CD8-positive, alpha-beta memory T cell (primary cell): ENCODE results near the gene GLDN. TPM values are rescaled to one million over a fixed set of nuclear protein-coding genes. Genes with fewer than 3 reads are reported as not detected.

Source experiments
- CTCF ChIA-PET: fragments of 350-600 bp; sonication (Branson Sonifier 250); formaldehyde crosslinking; loops from one replicate; lab custom pipeline; 2021; ENCODE audit warnings: antibody characterized with exemption; lab: Charles Lee
- POLR2A ChIA-PET: fragments of 350-600 bp; sonication (Branson Sonifier 250); formaldehyde crosslinking; loops from one replicate; lab custom pipeline; 2021; ENCODE audit warnings: antibody characterized with exemption; lab: Charles Lee
- DNase-seq, 5 donors: peaks; one replicate each; pipeline versions ENCODE4 v3.0.0 to v3.0.0-alpha.2; 2020 to 2022; ENCODE audit warnings: mixed read lengths in 1 of 5
- H3K27ac ChIP-seq: one replicate; pipeline ENCODE4 v1.7.0; 2013; ENCODE audit warnings: low read depth, mild to moderate bottlenecking, low read length, moderate library complexity
- H3K27me3 ChIP-seq: 2 replicates; pipeline ENCODE4 v1.7.0; 2013; ENCODE audit warnings: low read length, mild to moderate bottlenecking; ENCODE audit not compliant: insufficient read depth, poor library complexity, severe bottlenecking
- H3K36me3 ChIP-seq: 2 replicates; pipeline ENCODE4 v1.7.0; 2013; ENCODE audit warnings: mild to moderate bottlenecking, low read length, moderate library complexity; ENCODE audit not compliant: insufficient read depth
- H3K4me1 ChIP-seq: 2 replicates; pipeline ENCODE4 v1.7.0; 2013; ENCODE audit warnings: mild to moderate bottlenecking, low read length, moderate library complexity; ENCODE audit not compliant: insufficient read depth
- H3K4me3 ChIP-seq: 2 replicates; pipeline ENCODE4 v1.7.0; 2013; ENCODE audit warnings: mild to moderate bottlenecking, low read length
- H3K9me3 ChIP-seq: 2 replicates; pipeline ENCODE4 v1.7.0; 2013; ENCODE audit warnings: mild to moderate bottlenecking, low read length
- H3K27ac Mint-ChIP-seq, 8 donors: one replicate each; pipeline ENCODE4 v1.8.0; 2020 to 2021; ENCODE audit warnings: mixed read lengths in 8 of 8, mild to moderate bottlenecking in 6 of 8, inconsistent platforms in 3 of 8, moderate library complexity in 3 of 8
- H3K27me3 Mint-ChIP-seq, 2 donors: one replicate each; pipeline ENCODE4 v1.8.0; 2020 to 2021; ENCODE audit warnings: mixed read lengths in 2 of 2, mild to moderate bottlenecking in 1 of 2, moderate library complexity in 1 of 2
- H3K36me3 Mint-ChIP-seq, 3 donors: one replicate each; pipeline ENCODE4 v1.8.0; 2020 to 2021; ENCODE audit warnings: mixed read lengths in 3 of 3, inconsistent platforms in 1 of 3, mild to moderate bottlenecking in 1 of 3
- H3K4me1 Mint-ChIP-seq, 3 donors: one replicate each; pipeline ENCODE4 v1.8.0; 2020 to 2021; ENCODE audit warnings: mixed read lengths in 3 of 3, inconsistent platforms in 1 of 3, mild to moderate bottlenecking in 1 of 3
- H3K4me3 Mint-ChIP-seq, 7 donors: one replicate each; pipeline ENCODE4 v1.8.0; 2020 to 2021; ENCODE audit warnings: mixed read lengths in 7 of 7, mild to moderate bottlenecking in 6 of 7, moderate library complexity in 4 of 7, inconsistent platforms in 2 of 7
- H3K9me3 Mint-ChIP-seq, 5 donors: one replicate each; pipeline ENCODE4 v1.8.0; 2020 to 2022; ENCODE audit warnings: mixed read lengths in 5 of 5, mild to moderate bottlenecking in 3 of 5, moderate library complexity in 2 of 5, inconsistent platforms in 1 of 5
- polyA plus RNA-seq: library from polyadenylated mRNA; unstranded; fragments of 300-500 nt; fragmentation: Illumina TruSeq; gene quantifications from one replicate; pipeline ENCODE4 v1.2.3, GENCODE V29; 2021
- total RNA-seq, 2 experiments: library from RNA; stranded (reverse); gene quantifications; one replicate each; pipeline ENCODE4 v1.2.3, GENCODE V29; 2021

GLDN gene
- total and polyA plus RNA-seq, 3 experiments from 2014 or later = not detected

DNA sequence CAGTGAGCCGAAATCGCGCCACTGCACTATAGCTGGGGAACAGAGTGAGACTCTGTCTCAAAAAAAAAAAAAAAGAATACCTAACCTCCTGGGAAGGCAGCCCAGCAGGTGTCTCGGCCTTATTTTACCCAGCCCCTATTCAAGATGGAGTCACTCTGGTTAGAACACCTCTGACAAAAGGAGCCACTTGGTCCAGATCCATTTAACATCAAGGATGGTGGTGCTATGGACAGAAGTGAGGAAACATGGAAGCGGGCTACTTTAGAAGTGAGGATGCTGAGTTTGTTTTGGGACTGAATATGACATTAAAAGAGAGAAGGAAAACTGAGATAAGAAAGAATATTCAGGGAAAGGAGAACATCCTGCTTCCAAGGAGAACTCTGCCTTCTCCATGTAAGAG lies 14.7 kb downstream of the GLDN start:
- CTCF ChIA-PET = no interaction called here

DNA sequence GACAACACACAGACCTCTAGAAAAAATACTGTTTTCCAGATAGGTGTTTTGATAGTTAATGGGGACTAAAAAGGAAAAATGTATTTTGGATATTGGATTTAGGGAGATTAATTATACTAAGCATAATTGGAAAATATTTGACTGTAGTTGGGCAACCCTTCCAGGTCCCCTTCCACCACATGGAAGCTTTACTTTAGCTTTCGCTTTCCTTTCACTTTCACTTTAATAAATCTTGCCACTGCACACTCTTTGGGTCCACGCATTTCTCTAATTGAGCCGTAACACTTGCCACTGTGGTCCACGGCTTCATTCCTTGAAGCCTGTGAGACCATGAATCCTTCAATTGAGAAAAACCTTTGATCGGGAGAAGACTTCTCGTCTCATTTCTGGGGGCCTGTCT lies 15.5 kb downstream of the GLDN start:
- H3K36me3 ChIP-seq = no peaks in the 10 kb centered on the region
- H3K9me3 ChIP-seq = no peaks in the 10 kb centered on the region
- CTCF ChIA-PET = no interaction called here
- Mint-ChIP-seq H3K36me3 (no peaks in the 10 kb centered on the region), H3K9me3 (no peaks in the 10 kb centered on the region), H3K27me3 (peaks cover 2 to 9% of the 10 kb centered on the region in 2 donors), H3K4me3 (peak overlapping the region in 1 of 7 donors; percentile 38), H3K27ac (no peak overlapping the region), H3K4me1 (peaks cover 0 to 11% (median 0%) of the 10 kb centered on the region in 3 donors)
- peaks cover 3% of the 10 kb centered on the region for H3K27me3 ChIP-seq
- H3K4me3 ChIP-seq = no peak overlapping the region
- POLR2A ChIA-PET = no interaction called here
- no peaks in the 10 kb centered on the region for H3K4me1 ChIP-seq
- no peak overlapping the region for H3K27ac ChIP-seq
- DNase-seq = no peak

More for the DNA sequence above, 14.7 kb downstream of the GLDN start:
- no peaks in the 10 kb centered on the region for H3K9me3 ChIP-seq
- peaks cover 3% of the 10 kb centered on the region for H3K27me3 ChIP-seq
- Mint-ChIP-seq H3K4me1 (peaks cover 0 to 11% (median 0%) of the 10 kb centered on the region in 3 donors), H3K27ac (no peak overlapping the region), H3K9me3 (no peaks in the 10 kb centered on the region), H3K27me3 (peaks cover 2 to 16% of the 10 kb centered on the region in 2 donors), H3K36me3 (no peaks in the 10 kb centered on the region), H3K4me3 (no peak overlapping the region)
- H3K4me3 ChIP-seq = no peak overlapping the region
- no peaks in the 10 kb centered on the region for H3K4me1 ChIP-seq
- H3K27ac ChIP-seq = no peak overlapping the region
- DNase-seq = no peak
- POLR2A ChIA-PET = no interaction called here
- no peaks in the 10 kb centered on the region for H3K36me3 ChIP-seq

DNA sequence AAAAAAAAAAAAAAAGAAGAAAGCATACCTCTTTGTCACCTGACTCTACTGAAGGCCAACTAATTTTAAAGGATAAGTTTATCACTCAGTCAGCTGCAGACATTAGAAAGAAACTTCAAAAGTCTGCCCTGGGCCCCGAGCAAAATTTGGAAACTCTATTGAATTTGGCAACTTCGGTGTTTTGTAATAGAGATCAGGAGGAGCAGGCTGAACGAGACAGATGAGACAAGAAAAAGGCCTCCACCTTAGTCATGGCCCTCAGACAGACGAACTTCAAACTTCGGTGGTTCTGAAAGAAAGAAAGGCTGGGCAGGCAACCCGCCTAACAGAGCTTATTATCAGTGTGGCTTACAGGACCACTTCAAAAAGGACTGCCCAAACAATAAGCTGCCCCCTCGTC lies 18.5 kb downstream of the GLDN start:
- H3K36me3 ChIP-seq = no peaks in the 10 kb centered on the region
- no peaks in the 10 kb centered on the region for H3K4me1 ChIP-seq
- no peak overlapping the region for H3K27ac ChIP-seq
- Mint-ChIP-seq H3K27me3 (peaks cover 0 to under 1% of the 10 kb centered on the region in 2 donors), H3K27ac (no peak overlapping the region), H3K9me3 (no peaks in the 10 kb centered on the region), H3K36me3 (no peaks in the 10 kb centered on the region), H3K4me1 (peaks cover 0 to 11% (median 0%) of the 10 kb centered on the region in 3 donors), H3K4me3 (no peak overlapping the region)
- H3K27me3 ChIP-seq = peaks cover 3% of the 10 kb centered on the region
- POLR2A ChIA-PET = no interaction called here
- H3K4me3 ChIP-seq = no peak overlapping the region
- H3K9me3 ChIP-seq = no peaks in the 10 kb centered on the region
- no peak for DNase-seq
- CTCF ChIA-PET = no interaction called here

DNA sequence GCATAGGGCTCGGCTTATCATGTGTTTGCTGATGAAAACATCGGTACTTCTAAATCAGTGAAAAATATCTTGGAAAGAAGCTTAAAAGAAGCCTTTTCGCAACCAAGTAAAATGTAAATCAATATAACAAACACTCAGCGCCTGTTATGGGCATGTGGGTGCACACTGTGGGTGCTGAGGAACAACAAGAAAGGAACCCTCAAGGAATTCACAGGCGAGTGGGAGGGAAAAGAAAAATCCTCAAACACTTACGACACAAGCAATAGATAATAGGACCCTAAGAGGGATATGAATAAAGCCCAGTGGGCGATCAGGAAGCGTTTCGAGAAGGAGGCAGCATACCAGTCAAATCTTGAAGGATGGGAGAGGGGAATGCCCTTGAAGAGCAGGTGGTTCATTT lies 21.9 kb downstream of the GLDN start:
- H3K4me3 Mint-ChIP-seq = no peak overlapping the region
- H3K36me3 Mint-ChIP-seq = no peaks in the 10 kb centered on the region
- Histone ChIP-seq H3K27ac (no peak overlapping the region), H3K27me3 (peaks cover 3% of the 10 kb centered on the region), H3K4me3 (no peak overlapping the region), H3K9me3 (no peaks in the 10 kb centered on the region), H3K4me1 (no peaks in the 10 kb centered on the region), H3K36me3 (no peaks in the 10 kb centered on the region)
- POLR2A ChIA-PET = no interaction called here
- peaks cover 5 to 6% of the 10 kb centered on the region in 2 donors for H3K27me3 Mint-ChIP-seq
- no peaks in the 10 kb centered on the region for H3K9me3 Mint-ChIP-seq
- CTCF ChIA-PET = no interaction called here
- H3K4me1 Mint-ChIP-seq = no peaks in the 10 kb centered on the region
- no peak for DNase-seq
- H3K27ac Mint-ChIP-seq = no peak overlapping the region

DNA sequence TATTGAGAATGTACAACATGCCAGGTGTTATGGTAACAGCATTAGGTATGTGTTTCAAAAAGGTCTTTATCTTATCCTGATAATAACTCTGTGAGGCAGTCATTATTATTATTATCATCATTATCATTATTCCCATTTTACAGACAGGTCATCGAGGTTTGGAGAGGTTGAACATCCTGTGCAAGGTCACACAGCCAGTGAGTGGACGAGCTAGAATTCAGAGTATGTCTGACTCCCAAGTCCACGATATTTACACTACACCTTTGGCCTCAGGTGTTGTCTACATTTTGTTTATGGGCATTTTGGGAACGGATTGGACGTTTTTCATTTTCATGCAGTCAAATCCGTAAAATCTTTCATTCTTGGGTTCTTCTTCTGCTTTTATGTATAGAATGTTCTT lies 24.0 kb downstream of the GLDN start:
- Histone ChIP-seq H3K4me1 (no peaks in the 10 kb centered on the region), H3K27me3 (no peaks in the 10 kb centered on the region), H3K9me3 (no peaks in the 10 kb centered on the region), H3K4me3 (no peak overlapping the region), H3K27ac (no peak overlapping the region), H3K36me3 (no peaks in the 10 kb centered on the region)
- CTCF ChIA-PET = interaction anchor here (0.6 kb wide), 1 partner anchor 10 kb away, joined by 3 read pairs; no protein-coding TSS in a partner anchor
- Mint-ChIP-seq H3K36me3 (no peaks in the 10 kb centered on the region), H3K9me3 (no peaks in the 10 kb centered on the region), H3K27ac (no peak overlapping the region), H3K4me1 (no peaks in the 10 kb centered on the region), H3K4me3 (no peak overlapping the region), H3K27me3 (peaks cover 5 to 6% of the 10 kb centered on the region in 2 donors)
- no peak for DNase-seq
- POLR2A ChIA-PET = no interaction called here

DNA sequence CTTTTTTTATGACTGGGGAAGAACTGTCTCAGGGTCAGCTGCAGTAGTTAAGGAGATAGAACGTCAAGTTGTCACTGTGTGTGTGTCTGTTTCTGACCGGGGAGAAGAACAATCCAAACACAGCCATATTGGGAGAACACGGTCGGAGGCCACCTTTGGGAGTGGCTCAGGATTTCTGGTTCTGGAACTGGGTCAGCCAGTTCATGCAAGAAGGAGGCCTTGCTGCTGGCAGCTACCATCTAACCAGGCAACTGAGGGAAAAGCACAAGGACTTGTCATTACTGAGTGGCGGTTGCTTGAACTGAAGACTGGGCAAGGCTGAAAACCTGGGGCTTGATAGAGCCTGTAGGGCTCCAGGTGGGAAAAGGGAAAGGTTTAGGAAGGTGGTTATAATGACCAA lies 24.6 kb downstream of the GLDN start:
- DNase-seq = no peak
- CTCF ChIA-PET = interaction anchor here (0.6 kb wide), 1 partner anchor 10 kb away, joined by 3 read pairs; no protein-coding TSS in a partner anchor
- Mint-ChIP-seq H3K4me1 (no peaks in the 10 kb centered on the region), H3K27me3 (peaks cover 5 to 6% of the 10 kb centered on the region in 2 donors), H3K27ac (no peak overlapping the region), H3K9me3 (no peaks in the 10 kb centered on the region), H3K36me3 (no peaks in the 10 kb centered on the region), H3K4me3 (no peak overlapping the region)
- Histone ChIP-seq H3K27me3 (no peaks in the 10 kb centered on the region), H3K36me3 (no peaks in the 10 kb centered on the region), H3K9me3 (no peaks in the 10 kb centered on the region), H3K4me3 (no peak overlapping the region), H3K4me1 (no peaks in the 10 kb centered on the region), H3K27ac (no peak overlapping the region)
- POLR2A ChIA-PET = no interaction called here

DNA sequence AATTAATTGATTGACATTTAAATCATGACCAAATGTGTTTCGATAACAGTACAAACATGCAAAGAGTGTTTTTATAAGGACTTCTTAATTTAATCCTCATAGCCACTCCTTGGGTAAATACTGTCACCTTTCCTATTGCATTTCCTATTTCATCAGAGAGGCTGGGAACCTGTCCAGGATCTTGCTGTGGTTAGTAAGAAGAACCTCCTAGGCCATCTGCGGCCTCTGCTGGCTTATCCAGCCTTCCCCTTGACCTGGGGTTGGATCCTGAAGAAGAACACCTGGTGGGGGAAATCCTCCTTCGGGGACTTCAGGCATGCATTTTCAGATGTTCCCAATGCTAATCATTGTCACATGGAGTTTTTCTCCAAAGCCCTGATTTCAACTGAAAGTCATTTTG lies 25.5 kb downstream of the GLDN start:
- H3K27ac Mint-ChIP-seq = no peak overlapping the region
- POLR2A ChIA-PET = no interaction called here
- no peaks in the 10 kb centered on the region for H3K27me3 ChIP-seq

DNA sequence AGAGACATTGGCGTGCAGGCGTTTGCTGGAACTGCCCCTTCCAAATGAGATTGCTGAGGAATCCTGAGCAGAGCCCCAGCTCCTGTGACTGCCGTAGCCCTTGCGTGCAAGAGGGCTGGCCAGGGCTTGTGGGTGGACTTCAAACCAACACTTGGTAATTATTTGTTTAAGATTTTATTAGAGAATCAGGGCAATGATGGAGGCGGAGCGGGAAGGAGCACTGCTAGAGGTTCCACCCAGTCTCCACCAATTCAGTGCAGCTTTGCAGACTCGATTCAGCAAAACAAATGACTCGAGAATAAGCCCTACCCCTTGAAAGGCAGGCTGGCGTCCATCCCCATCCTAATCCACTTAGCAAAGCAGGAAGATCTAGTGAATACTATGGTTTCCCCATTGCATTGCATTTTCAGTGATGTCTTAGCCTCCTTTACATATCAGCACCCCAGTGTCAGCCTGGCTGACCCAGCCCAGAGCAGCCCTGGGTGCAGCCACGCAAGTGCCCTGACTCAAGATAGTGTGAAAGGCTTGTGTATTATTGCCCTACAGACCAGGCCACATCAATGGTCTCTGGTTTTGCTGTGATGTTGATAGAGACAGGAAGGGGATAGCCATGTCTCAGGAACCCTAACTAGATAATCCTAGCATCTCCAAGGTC lies 26.0 kb downstream of the GLDN start:
- H3K4me3 Mint-ChIP-seq = no peak overlapping the region
- DNase-seq = no peak
- H3K27ac ChIP-seq = no peak overlapping the region
- peaks cover 5 to 6% of the 10 kb centered on the region in 2 donors for H3K27me3 Mint-ChIP-seq
- CTCF ChIA-PET = no interaction called here
- no peaks in the 10 kb centered on the region for H3K9me3 ChIP-seq
- no peak overlapping the region for H3K27ac Mint-ChIP-seq
- no peak overlapping the region for H3K4me3 ChIP-seq
- no peaks in the 10 kb centered on the region for H3K4me1 Mint-ChIP-seq
- no peaks in the 10 kb centered on the region for H3K36me3 ChIP-seq
- no peaks in the 10 kb centered on the region for H3K9me3 Mint-ChIP-seq
- H3K27me3 ChIP-seq = no peaks in the 10 kb centered on the region
- no peaks in the 10 kb centered on the region for H3K36me3 Mint-ChIP-seq
- no peaks in the 10 kb centered on the region for H3K4me1 ChIP-seq
- POLR2A ChIA-PET = no interaction called here

More for the DNA sequence above, 25.5 kb downstream of the GLDN start:
- no peak overlapping the region for H3K4me3 ChIP-seq
- H3K9me3 Mint-ChIP-seq = no peaks in the 10 kb centered on the region
- CTCF ChIA-PET = no interaction called here
- H3K27me3 Mint-ChIP-seq = peaks cover 5 to 6% of the 10 kb centered on the region in 2 donors
- no peaks in the 10 kb centered on the region for H3K9me3 ChIP-seq
- H3K4me1 ChIP-seq = no peaks in the 10 kb centered on the region
- no peak overlapping the region for H3K27ac ChIP-seq
- DNase-seq = no peak
- no peaks in the 10 kb centered on the region for H3K36me3 ChIP-seq
- H3K36me3 Mint-ChIP-seq = no peaks in the 10 kb centered on the region
- H3K4me1 Mint-ChIP-seq = no peaks in the 10 kb centered on the region
- no peak overlapping the region for H3K4me3 Mint-ChIP-seq
